Ishikawa (cell line): ENCODE data around the gene OSMR.

Source experiments
- CREB1 ChIP-seq: IDR thresholded peaks from 2 replicates; pipeline ENCODE4 v1.6.1; 2012; ENCODE audit warnings: low read depth
- EGR1 ChIP-seq: IDR thresholded peaks from 2 replicates; pipeline ENCODE4 v1.6.1; 2012
- EP300 ChIP-seq: IDR thresholded peaks from 2 replicates; pipeline ENCODE4 v1.6.1; 2012; ENCODE audit warnings: borderline replicate concordance
- FOXM1 ChIP-seq: IDR thresholded peaks from 2 replicates; pipeline ENCODE4 v1.6.1; 2012; ENCODE audit warnings: low read depth, borderline replicate concordance
- RAD21 ChIP-seq: IDR thresholded peaks from 2 replicates; pipeline ENCODE4 v1.6.1; 2012; ENCODE audit warnings: low read depth
- TAF1 ChIP-seq: IDR thresholded peaks from 2 replicates; pipeline ENCODE4 v1.6.1; 2012; ENCODE audit warnings: low read depth, mild to moderate bottlenecking
- TF ChIP-seq, protein P1 (sequence below): IDR thresholded peaks from 2 replicates; pipeline ENCODE4 v1.6.1; 2012

DNA sequence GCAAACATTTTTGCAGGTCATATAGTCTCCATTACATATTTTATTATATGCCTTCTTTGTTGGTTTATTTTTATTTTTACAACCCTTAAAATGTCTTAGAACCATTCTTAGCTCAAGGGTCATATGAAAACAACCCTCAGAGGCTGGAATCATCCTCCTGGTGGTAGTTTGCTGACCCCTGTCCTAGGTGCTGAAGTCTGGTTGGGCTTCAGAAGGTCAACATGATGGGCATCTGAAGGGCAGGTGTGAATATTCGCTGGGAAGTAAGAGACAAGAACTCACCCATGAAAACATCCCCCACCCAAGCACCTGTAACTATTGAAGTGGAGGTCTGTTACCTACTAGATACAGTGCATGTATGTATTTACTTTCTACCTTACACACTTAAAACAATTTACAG is 75.4 kb downstream of the OSMR start:
- TF ChIP-seq RAD21 (no peak), CREB1 (no peak), EP300 (no peak), TAF1 (no peak), EGR1 (no peak), FOXM1 (no peak)
- TF ChIP-seq, protein P1, sequence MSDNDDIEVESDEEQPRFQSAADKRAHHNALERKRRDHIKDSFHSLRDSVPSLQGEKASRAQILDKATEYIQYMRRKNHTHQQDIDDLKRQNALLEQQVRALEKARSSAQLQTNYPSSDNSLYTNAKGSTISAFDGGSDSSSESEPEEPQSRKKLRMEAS, result no peak
